ENCODE results near the gene DNAH14.

DNAH14 gene

DNA sequence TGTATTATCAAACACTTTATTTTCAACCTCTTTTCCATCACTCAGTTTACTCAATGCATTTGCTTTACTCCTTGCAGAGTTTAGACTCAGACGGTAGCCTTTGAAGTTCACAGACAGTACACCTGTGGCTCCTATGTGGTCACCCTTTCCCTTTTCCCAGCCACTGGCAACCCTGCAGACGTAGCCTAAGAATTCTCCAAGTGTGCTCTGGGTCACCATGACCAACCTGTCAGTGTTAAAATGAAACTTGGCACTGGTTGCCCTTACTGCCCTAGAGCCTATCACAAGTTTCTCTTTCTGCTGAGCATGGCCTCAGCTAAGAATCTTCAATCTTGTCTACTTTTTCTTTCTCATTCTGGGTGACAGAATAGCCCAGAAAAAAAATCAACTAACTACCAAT, 25.5 kb upstream of the DNAH14 start:
- H3K4me3 ChIP-seq (ENCODE audit: low read depth, low read length), result no peak overlapping the region
- TF ChIP-seq CTCF (IDR thresholded peaks at IDR 0.05; ENCODE audit: borderline replicate concordance, insufficient read depth, low read depth, low read length), result no peak

DNA sequence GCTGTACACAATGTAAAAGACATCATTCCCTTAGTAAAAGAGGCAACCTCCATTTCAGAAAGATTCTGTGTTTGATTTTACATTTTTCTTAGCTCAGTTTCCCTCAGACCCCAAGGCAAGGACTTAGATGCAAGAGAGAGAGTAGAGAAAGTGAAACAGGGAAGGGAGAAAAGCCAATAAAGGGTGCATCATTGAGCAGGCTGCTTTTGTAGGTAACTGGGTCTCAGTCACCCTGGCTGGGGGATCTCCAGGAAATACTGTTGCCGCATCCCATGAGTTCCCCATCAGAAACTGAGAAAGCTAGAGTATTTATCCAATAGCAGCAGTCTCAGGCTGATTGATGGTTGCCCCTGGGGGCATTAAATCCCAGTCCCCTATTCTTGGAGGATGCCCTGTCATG, 23.1 kb upstream of the DNAH14 start:
- no peak for TF ChIP-seq CTCF (IDR thresholded peaks at IDR 0.05; ENCODE audit: borderline replicate concordance, insufficient read depth, low read depth, low read length)
- H3K4me3 ChIP-seq (ENCODE audit: low read depth, low read length), result no peak overlapping the region

DNA sequence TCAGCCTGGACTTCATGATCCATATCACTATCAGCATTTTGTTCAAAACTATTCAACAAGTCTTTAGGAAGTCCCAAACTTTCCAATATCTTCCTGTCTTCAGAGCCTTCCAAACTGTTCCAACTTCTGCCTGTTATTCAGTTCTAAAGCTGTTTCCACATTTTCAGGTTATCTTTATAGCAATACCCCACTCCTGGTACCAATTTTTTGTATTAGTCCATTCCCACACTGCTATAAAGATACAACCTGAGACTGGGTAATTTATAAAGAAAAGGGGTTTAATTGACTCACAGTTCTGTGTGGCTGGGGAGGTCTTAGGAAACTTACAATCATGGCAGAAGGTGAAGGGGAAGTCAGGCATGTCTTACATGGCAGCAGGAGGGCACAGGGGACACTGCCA, 18.3 kb upstream of the DNAH14 start:
- H3K4me3 ChIP-seq (ENCODE audit: low read depth, low read length), result no peak overlapping the region
- no peak for TF ChIP-seq CTCF (IDR thresholded peaks at IDR 0.05; ENCODE audit: borderline replicate concordance, insufficient read depth, low read depth, low read length)

GRCh38 chr1:224914292-224914900, 15.1 kb upstream of the DNAH14 start:
- no peak overlapping the region for H3K4me3 ChIP-seq (ENCODE audit: low read depth, low read length)
- TF ChIP-seq CTCF (IDR thresholded peaks at IDR 0.05; ENCODE audit: borderline replicate concordance, insufficient read depth, low read depth, low read length), result no peak

DNA sequence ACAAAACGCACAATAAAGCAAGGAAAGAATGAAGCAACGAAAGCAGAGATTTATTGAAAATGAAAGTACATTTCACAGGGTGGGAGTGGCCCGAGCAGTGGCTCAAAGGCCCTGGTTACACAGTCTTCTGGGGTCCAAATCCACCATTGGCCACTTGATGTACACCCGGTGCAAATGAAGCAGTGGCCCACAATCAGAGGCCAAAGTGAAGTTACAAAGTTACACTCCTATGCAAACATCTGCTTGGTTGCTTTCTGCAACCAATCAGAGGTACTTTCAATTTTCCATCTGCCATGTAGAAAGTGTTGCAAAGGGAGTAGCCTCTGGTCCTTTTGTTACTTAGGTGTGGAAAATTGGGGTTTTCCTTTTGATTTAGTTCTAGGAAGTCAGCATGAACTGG, 10.0 kb upstream of the DNAH14 start:
- no peak for TF ChIP-seq CTCF (IDR thresholded peaks at IDR 0.05; ENCODE audit: borderline replicate concordance, insufficient read depth, low read depth, low read length)
- H3K4me3 ChIP-seq (ENCODE audit: low read depth, low read length), result no peak overlapping the region

- TF ChIP-seq CTCF (IDR thresholded peaks at IDR 0.05; ENCODE audit: borderline replicate concordance, insufficient read depth, low read depth, low read length), result no peak
- H3K4me3 ChIP-seq (ENCODE audit: low read depth, low read length), result no peak overlapping the region
Observed at GRCh38 chr1:224920930-224921329, 8.5 kb upstream of the DNAH14 start.

DNA sequence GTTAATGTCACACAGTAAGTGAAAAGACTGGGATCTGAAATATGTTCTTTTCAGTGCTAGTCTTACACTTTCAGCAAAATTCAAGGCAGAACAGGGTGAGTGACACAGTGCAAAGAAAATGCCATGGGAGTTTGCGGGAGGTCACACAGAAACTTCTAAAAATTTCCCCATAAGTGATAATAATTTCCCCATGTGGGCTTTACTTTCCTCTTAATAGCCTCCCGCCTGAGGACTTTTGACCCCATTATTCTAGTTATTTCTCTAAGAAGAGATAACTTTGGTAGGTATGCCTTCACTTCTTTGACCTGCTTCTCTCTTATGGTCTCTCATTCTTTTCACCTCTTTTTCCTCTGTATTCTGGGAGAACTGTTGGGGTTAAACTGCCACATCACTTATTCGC, 8.1 kb upstream of the DNAH14 start:
- no peak for TF ChIP-seq CTCF (IDR thresholded peaks at IDR 0.05; ENCODE audit: borderline replicate concordance, insufficient read depth, low read depth, low read length)
- H3K4me3 ChIP-seq (ENCODE audit: low read depth, low read length), result no peak overlapping the region
